GM23248 (cell line): ENCODE results near the gene SLC44A4. TPM values are rescaled to one million over a fixed set of nuclear protein-coding genes. Genes with fewer than 3 reads are reported as not detected.
"Not testable (repeated sequence)": the region's sequence is repeated elsewhere in the genome, so short reads cannot be mapped to it uniquely, and the experiment has no call there.

ENCODE experiments used
- DNase-seq: peaks from one replicate; pipeline ENCODE4 v3.0.0-alpha.2; 2015
- H2AFZ ChIP-seq: fragments of 200-600 bp; sonication (generic); 2 replicates; pipeline ENCODE4 v1.6.1; 2016; ENCODE audit warnings: antibody characterized with exemption
- H3F3A ChIP-seq: fragments of 200-600 bp; sonication (generic); 2 replicates; pipeline ENCODE4 v1.6.1; 2016; ENCODE audit warnings: mild to moderate bottlenecking, antibody characterized with exemption, mixed run types; ENCODE audit not compliant: insufficient read depth
- H3K27ac ChIP-seq: fragments of 200-600 bp; sonication (generic); 2 replicates; pipeline ENCODE4 v1.5.1; 2016; ENCODE audit warnings: mild to moderate bottlenecking
- H3K27me3 ChIP-seq: fragments of 200-600 bp; sonication (generic); replicated peaks from 2 replicates; pipeline ENCODE4 v1.6.1; 2016; ENCODE audit warnings: mild to moderate bottlenecking; ENCODE audit not compliant: insufficient read depth
- H3K36me3 ChIP-seq: fragments of 200-600 bp; sonication (generic); 2 replicates; pipeline ENCODE4 v1.6.1; 2016; ENCODE audit warnings: low read depth, mild to moderate bottlenecking
- H3K4me1 ChIP-seq: fragments of 200-600 bp; sonication (generic); 2 replicates; pipeline ENCODE4 v1.6.1; 2016; ENCODE audit warnings: mild to moderate bottlenecking; ENCODE audit not compliant: insufficient read depth
- H3K4me2 ChIP-seq: fragments of 200-600 bp; sonication (generic); one replicate; pipeline ENCODE4 v1.6.1; 2016; ENCODE audit warnings: mild to moderate bottlenecking; ENCODE audit not compliant: unreplicated experiment
- H3K4me3 ChIP-seq: fragments of 200-600 bp; sonication (generic); 2 replicates; pipeline ENCODE4 v1.5.1; 2016; ENCODE audit warnings: mild to moderate bottlenecking
- H3K79me2 ChIP-seq: fragments of 200-600 bp; sonication (generic); 2 replicates; pipeline ENCODE4 v1.6.1; 2016; ENCODE audit warnings: mild to moderate bottlenecking; ENCODE audit not compliant: insufficient read depth
- H3K9ac ChIP-seq: fragments of 200-600 bp; sonication (generic); 2 replicates; pipeline ENCODE4 v1.6.1; 2016; ENCODE audit warnings: mild to moderate bottlenecking
- H3K9me2 ChIP-seq: fragments of 200-600 bp; sonication (generic); 2 replicates; pipeline ENCODE4 v1.6.1; 2016; ENCODE audit warnings: mixed run types, mild to moderate bottlenecking, moderate library complexity; ENCODE audit not compliant: insufficient read depth
- H3K9me3 ChIP-seq: fragments of 200-600 bp; sonication (generic); one replicate; pipeline ENCODE4 v1.6.1; 2017; ENCODE audit warnings: low read depth
- H4K20me1 ChIP-seq: fragments of 200-600 bp; sonication (generic); 2 replicates; pipeline ENCODE4 v1.6.0; 2016; ENCODE audit not compliant: insufficient read depth
- EZH2 ChIP-seq: fragments of 200-600 bp; sonication (generic); IDR thresholded peaks from 2 replicates; pipeline ENCODE4 v1.6.1; 2018; ENCODE audit warnings: antibody characterized with exemption, mild to moderate bottlenecking; ENCODE audit not compliant: insufficient read depth, poor library complexity, severe bottlenecking
- EZH2phosphoT487 ChIP-seq: fragments of 200-600 bp; sonication (generic); IDR thresholded peaks from 2 replicates; pipeline ENCODE4 v1.6.1; 2018; ENCODE audit warnings: antibody characterized with exemption, moderate library complexity, mild to moderate bottlenecking, low read depth; ENCODE audit not compliant: insufficient read depth
- WGBS, 2 experiments: methylation state at CpG; one replicate each; pipeline ENCODE4 v1.1.6; 2015 to 2017; ENCODE audit warnings: low lambda C conversion rate in 2 of 2, low coverage in 1 of 2; ENCODE audit errors: missing lambda C conversion rate in 2 of 2; 5-methylcytosine and 5-hydroxymethylcytosine counted together
- in situ Hi-C: fragments of 300-500 bp; cut with MboI; formaldehyde crosslinking; loops from 2 replicates; pipeline ENCODE4 v1.15.0; 2020
- polyA plus RNA-seq: library from polyadenylated mRNA; unstranded; fragments of >200 nt; fragmentation: Nextera tagmentation; extraction: Ambion mirVana; gene quantifications from 2 replicates; pipeline ENCODE4 v1.2.1, GENCODE V29; 2016
- total RNA-seq: library from RNA; depleted of rRNA; stranded (reverse); fragments of >200 nt; shearing (Covaris generic); gene quantifications from 2 replicates; pipeline ENCODE4 v1.2.3, GENCODE V29; 2014

SLC44A4 gene
- total and polyA plus RNA-seq, 2 experiments from 2014 or later, result not detected

DNA sequence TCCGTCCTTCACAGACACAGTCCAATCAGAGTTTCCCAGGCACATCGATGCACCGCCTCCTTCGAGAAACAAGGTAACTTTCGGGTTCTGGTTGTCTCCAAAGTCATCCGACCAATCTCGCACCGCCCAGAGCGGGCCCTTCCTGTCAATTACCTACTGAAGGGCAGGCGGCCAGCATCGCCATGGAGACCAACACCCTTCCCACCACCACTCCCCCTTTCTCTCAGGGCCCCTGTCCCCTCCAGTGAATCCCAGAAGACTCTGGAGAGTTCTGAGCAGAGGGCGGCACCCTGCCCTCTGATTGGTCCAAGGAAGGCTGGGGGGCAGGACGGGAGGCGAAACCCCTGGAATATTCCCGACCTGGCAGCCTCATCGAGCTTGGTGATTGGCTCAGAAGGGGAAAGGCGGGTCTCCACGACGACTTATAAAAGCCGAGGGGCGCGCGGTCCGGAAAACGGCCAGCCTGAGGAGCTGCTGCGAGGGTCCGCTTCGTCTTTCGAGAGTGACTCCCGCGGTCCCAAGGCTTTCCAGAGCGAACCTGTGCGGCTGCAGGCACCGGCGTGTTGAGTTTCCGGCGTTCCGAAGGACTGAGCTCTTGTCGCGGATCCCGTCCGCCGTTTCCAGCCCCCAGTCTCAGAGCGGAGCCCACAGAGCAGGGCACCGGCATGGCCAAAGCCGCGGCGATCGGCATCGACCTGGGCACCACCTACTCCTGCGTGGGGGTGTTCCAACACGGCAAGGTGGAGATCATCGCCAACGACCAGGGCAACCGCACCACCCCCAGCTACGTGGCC lies 51.3 kb downstream of the SLC44A4 start, which contains the start of gene HSPA1B:
Gene HSPA1B (plus strand): TSS at position 453 of the 794 bp plus-strand sequence. CDS start 213 bp downstream, at position 666.
- peak within 1 kb of the TSS; percentile 86 for H2AFZ ChIP-seq
- H3K9me3 ChIP-seq, result no peaks in the 10 kb centered on the region
- peak within 1 kb of the TSS; percentile 91 for H3K27ac ChIP-seq
- H3K36me3 ChIP-seq, result no peaks in the 10 kb centered on the region
- H3K9ac ChIP-seq, result peak within 1 kb of the TSS; percentile 85
- H3K79me2 ChIP-seq, result peaks cover 61% of the 10 kb centered on the region
- H3K9me2 ChIP-seq, result no peaks in the 10 kb centered on the region
- H4K20me1 ChIP-seq, result no peaks in the 10 kb centered on the region
- H3F3A ChIP-seq, result peaks cover 20% of the 10 kb centered on the region
- TF ChIP-seq EZH2 (no peak), EZH2phosphoT487 (no peak)
- in situ Hi-C loops, result no loop called here
- peak within 1 kb of the TSS; percentile 72 for H3K4me3 ChIP-seq
- 0 to 1% methylated on average over 35 to 51 of the region's 56 CpGs for WGBS, 2 experiments
- H3K27me3 ChIP-seq, result no peaks in the 10 kb centered on the region
- peaks cover 22% of the 10 kb centered on the region for H3K4me1 ChIP-seq
- H3K4me2 ChIP-seq, result peak within 1 kb of the TSS; percentile 87
- DNase-seq, result peak; percentile 99

DNA sequence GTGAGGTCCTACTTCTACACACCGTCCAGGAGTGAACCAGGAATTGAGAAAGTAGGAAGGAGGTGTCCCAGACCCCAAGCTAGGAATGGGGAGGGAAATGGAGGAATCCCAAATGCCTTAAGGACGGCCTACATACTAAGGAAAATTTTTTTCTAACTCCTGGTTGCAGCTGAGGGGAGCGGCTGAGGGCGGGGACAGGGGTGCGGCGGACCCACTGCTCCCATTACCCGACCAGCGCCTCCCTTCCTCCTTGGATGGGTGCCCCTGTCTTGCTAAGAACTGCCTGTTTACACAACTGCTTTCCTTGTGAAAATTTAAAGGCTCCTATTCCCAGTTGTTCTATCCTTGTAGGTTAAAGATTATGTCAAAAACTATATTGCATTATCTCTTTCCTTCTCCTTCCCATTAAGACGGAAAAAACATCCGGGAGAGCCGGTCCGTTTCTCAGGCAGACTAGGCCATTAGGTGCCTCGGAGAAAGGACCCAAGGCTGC lies 52.0 kb downstream of the SLC44A4 start:
- H3K4me3 ChIP-seq, result peak overlapping the region; percentile 72
- H2AFZ ChIP-seq, result peak overlapping the region; percentile 86
- H3K9me2 ChIP-seq, result no peaks in the 10 kb centered on the region
- peaks cover 55% of the 10 kb centered on the region for H3K79me2 ChIP-seq
- no peaks in the 10 kb centered on the region for H3K9me3 ChIP-seq
- H3K4me2 ChIP-seq, result peak overlapping the region; percentile 87
- no peaks in the 10 kb centered on the region for H3K36me3 ChIP-seq
- in situ Hi-C loops, result no loop called here
- peaks cover 22% of the 10 kb centered on the region for H3K4me1 ChIP-seq
- H3K27ac ChIP-seq, result peak overlapping the region; percentile 91
- DNase-seq, result peak; percentile 91
- no peak for TF ChIP-seq EZH2
- TF ChIP-seq EZH2phosphoT487, result no peak
- WGBS, 2 experiments, result 1 to 2% methylated on average over 13 of the region's 13 CpGs
- H3K9ac ChIP-seq, result peak overlapping the region; percentile 85
- no peaks in the 10 kb centered on the region for H3K27me3 ChIP-seq
- no peaks in the 10 kb centered on the region for H4K20me1 ChIP-seq
- peaks cover 24% of the 10 kb centered on the region for H3F3A ChIP-seq

DNA sequence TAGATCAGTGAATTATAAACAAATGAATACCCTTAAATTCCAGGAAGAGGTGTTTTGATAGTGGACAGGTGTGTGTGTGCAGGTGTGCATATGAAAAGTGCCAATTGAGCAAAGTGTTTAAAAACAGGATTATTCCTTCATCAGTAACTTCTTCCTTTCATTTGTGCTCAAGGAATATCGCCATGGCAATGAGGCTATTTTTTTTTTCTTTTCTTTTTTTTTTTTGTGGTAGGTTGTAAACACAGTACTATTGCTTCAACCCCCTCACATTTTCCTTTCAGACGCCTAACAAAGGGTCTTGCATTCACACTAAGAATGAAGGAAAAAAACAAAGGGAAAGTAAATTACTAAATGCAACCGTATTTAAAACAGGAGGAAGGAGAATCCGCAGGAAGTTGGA lies 53.2 kb downstream of the SLC44A4 start:
- Histone ChIP-seq H4K20me1 (no peaks in the 10 kb centered on the region), H3K36me3 (no peaks in the 10 kb centered on the region), H3F3A (peaks cover 35% of the 10 kb centered on the region), H3K9ac (no peak overlapping the region), H3K9me2 (no peaks in the 10 kb centered on the region), H3K27ac (no peak overlapping the region), H3K9me3 (no peaks in the 10 kb centered on the region), H3K4me2 (no peak overlapping the region), H2AFZ (no peak overlapping the region), H3K27me3 (no peaks in the 10 kb centered on the region), H3K4me1 (peaks cover 10% of the 10 kb centered on the region; the same call in 1 of the 2 replicates), H3K4me3 (no peak overlapping the region), H3K79me2 (peaks cover 45% of the 10 kb centered on the region)
- TF ChIP-seq EZH2phosphoT487 (no peak), EZH2 (no peak)
- WGBS, 2 experiments, result 85 to 90% methylated on average over 4 of the region's 4 CpGs
- no peak for DNase-seq
- in situ Hi-C loops, result no loop called here

DNA sequence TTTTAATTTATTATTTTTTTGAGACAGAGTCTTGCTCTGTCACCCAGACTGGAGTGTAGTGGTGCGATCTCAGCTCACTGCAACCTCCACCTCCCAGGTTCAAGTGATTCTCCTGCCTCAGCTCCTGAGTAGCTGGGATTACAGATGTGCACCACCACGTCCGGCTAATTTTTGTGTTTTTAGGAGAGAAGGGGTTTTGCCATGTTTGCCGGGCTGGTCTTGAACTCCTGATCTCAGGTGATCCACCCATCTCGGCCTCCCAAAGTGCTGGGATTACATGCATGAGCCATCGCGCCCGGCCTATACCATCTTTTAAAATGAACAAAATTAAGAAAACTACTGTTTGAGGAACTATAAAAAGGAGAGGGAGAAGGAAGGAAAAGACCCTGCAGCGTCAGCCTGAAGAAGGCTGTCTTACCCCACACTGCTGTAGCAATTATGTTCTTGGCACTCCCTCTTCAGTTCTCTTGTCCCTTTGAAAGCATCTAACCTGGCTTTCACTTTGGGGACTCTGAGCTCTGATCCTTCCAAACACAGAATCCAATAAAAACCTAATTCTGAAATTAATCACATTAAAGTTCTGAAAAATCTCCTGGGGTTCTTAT lies 55.1 kb downstream of the SLC44A4 start:
- H3K36me3 ChIP-seq, in situ Hi-C loops, H3K9ac ChIP-seq, H3K4me2 ChIP-seq, H4K20me1 ChIP-seq, H3K9me3 ChIP-seq, DNase-seq, H2AFZ ChIP-seq, H3K4me3 ChIP-seq, H3K9me2 ChIP-seq, H3K27me3 ChIP-seq: not testable (repeated sequence)
- Histone ChIP-seq H3K27ac (peak overlapping the region; percentile 97; the same call in 1 of the 2 replicates), H3F3A (peaks cover 50% of the 10 kb centered on the region), H3K4me1 (peaks cover 22% of the 10 kb centered on the region), H3K79me2 (peaks cover 47% of the 10 kb centered on the region)
- 96 to 98% methylated on average over 9 of the region's 9 CpGs for WGBS, 2 experiments
